Neuronal stem cell (in vitro differentiated cells): ENCODE data around the gene NR2C1.

Experiments
- DNase-seq: peaks from one replicate; pipeline ENCODE4 v3.0.0-alpha.2; 2013; ENCODE audit warnings: low spot score
- H2AFZ ChIP-seq: one replicate; pipeline ENCODE4 v1.6.1; 2013; ENCODE audit warnings: mild to moderate bottlenecking, low read length, inconsistent platforms
- H2AK5ac ChIP-seq: 2 replicates; pipeline ENCODE4 v1.6.1; 2013; ENCODE audit warnings: low read depth, mild to moderate bottlenecking, inconsistent platforms, low read length, moderate library complexity, mixed read lengths
- H2BK120ac ChIP-seq: 2 replicates; pipeline ENCODE4 v1.6.1; 2013; ENCODE audit warnings: low read depth, mild to moderate bottlenecking, inconsistent platforms, low read length, moderate library complexity, mixed read lengths
- H2BK12ac ChIP-seq: one replicate; pipeline ENCODE4 v1.6.1; 2013; ENCODE audit warnings: low read length, inconsistent platforms
- H2BK15ac ChIP-seq: 2 replicates; pipeline ENCODE4 v1.6.1; 2013; ENCODE audit warnings: mild to moderate bottlenecking, low read length, inconsistent platforms, mixed read lengths
- H2BK5ac ChIP-seq: one replicate; pipeline ENCODE4 v1.6.1; 2013; ENCODE audit warnings: inconsistent platforms, mild to moderate bottlenecking, low read length, moderate library complexity
- H3K14ac ChIP-seq: one replicate; pipeline ENCODE4 v1.6.1; 2013; ENCODE audit warnings: low read length, inconsistent platforms
- H3K18ac ChIP-seq: 2 replicates; pipeline ENCODE4 v1.6.1; 2013; ENCODE audit warnings: low read length, inconsistent platforms
- H3K23ac ChIP-seq: 2 replicates; pipeline ENCODE4 v1.6.1; 2013; ENCODE audit warnings: low read depth, mild to moderate bottlenecking, mixed read lengths, low read length, inconsistent platforms; ENCODE audit not compliant: poor library complexity
- H3K27ac ChIP-seq: replicated peaks from 3 replicates; pipeline ENCODE4 v1.5.1; 2013; ENCODE audit warnings: low read length, inconsistent platforms
- H3K27me3 ChIP-seq, 3 experiments: 2 replicates each; pipeline ENCODE4 v1.6.1; 2013; ENCODE audit warnings: low read length in 3 of 3, mild to moderate bottlenecking in 2 of 3, inconsistent platforms in 1 of 3, low read depth in 1 of 3, mixed read lengths in 1 of 3, moderate library complexity in 1 of 3; ENCODE audit not compliant: control insufficient read depth in 3 of 3, insufficient read depth in 3 of 3
- H3K36me3 ChIP-seq, 2 donors: replicated peaks in 1 of 2; 2 replicates each; pipeline ENCODE4 v1.6.1; 2013; ENCODE audit warnings: low read length in 2 of 2; ENCODE audit not compliant: control insufficient read depth in 2 of 2, insufficient read depth in 2 of 2
- H3K4ac ChIP-seq: 2 replicates; pipeline ENCODE4 v1.6.1; 2013; ENCODE audit warnings: inconsistent platforms, mild to moderate bottlenecking, low read length, moderate library complexity
- H3K4me1 ChIP-seq, 2 donors: 1 replicate in 1 of 2; 2 replicates in 1 of 2; pipeline ENCODE4 v1.6.1; 2013; ENCODE audit warnings: low read length in 2 of 2, low read depth in 1 of 2; ENCODE audit not compliant: control insufficient read depth in 2 of 2, insufficient read depth in 1 of 2
- H3K4me2 ChIP-seq: one replicate; pipeline ENCODE4 v1.6.1; 2013; ENCODE audit warnings: mild to moderate bottlenecking, low read length, inconsistent platforms; ENCODE audit not compliant: insufficient read depth, poor library complexity, severe bottlenecking
- H3K4me3 ChIP-seq, 2 donors: 2 replicates each; pipeline ENCODE4 v1.5.1; 2013; ENCODE audit warnings: low read length in 2 of 2, mild to moderate bottlenecking in 2 of 2, inconsistent platforms in 1 of 2, moderate library complexity in 1 of 2
- H3K79me1 ChIP-seq: one replicate; pipeline ENCODE4 v1.6.1; 2013; ENCODE audit warnings: low read depth, mild to moderate bottlenecking, inconsistent platforms, low read length, moderate library complexity
- H3K9ac ChIP-seq: one replicate; pipeline ENCODE4 v1.6.1; 2013; ENCODE audit warnings: mild to moderate bottlenecking, low read depth, low read length, inconsistent platforms; ENCODE audit not compliant: poor library complexity
- H3K9me3 ChIP-seq, 2 donors: replicated peaks in 1 of 2; 2 replicates each; pipeline versions ENCODE3 to v1.6.1; 2013; ENCODE audit warnings: low read length in 2 of 2, mild to moderate bottlenecking in 2 of 2, inconsistent platforms in 1 of 2, low read depth in 1 of 2, mixed read lengths in 1 of 2, moderate library complexity in 1 of 2; ENCODE audit not compliant: control insufficient read depth in 2 of 2, insufficient read depth in 1 of 2
- H4K8ac ChIP-seq: one replicate; pipeline ENCODE4 v1.6.1; 2013; ENCODE audit warnings: low read depth, mild to moderate bottlenecking, inconsistent platforms, low read length, moderate library complexity
- H4K91ac ChIP-seq: one replicate; pipeline ENCODE4 v1.6.1; 2013; ENCODE audit warnings: low read length, low read depth, mild to moderate bottlenecking, inconsistent platforms; ENCODE audit not compliant: poor library complexity
- WGBS, 2 donors: extraction: QIAGEN DNeasy Blood & Tissue Kit; methylation state at CpG; one replicate each; pipeline ENCODE4 v1.1.7; 2013; ENCODE audit warnings: missing lambda C conversion rate in 2 of 2, mixed read lengths in 1 of 2; ENCODE audit not compliant: insufficient read length in 2 of 2, insufficient replicate concordance in 1 of 2; ENCODE audit errors: extremely low coverage in 2 of 2; 5-methylcytosine and 5-hydroxymethylcytosine counted together

The NR2C1 gene

GRCh38 chr12:94973221-94973620 is 100.2 kb downstream of the NR2C1 start:
- H3K79me1 ChIP-seq, result no peaks in the 10 kb centered on the region
- H3K9ac ChIP-seq, result no peak overlapping the region
- H3K27me3 ChIP-seq, result no peaks in the 10 kb centered on the region
- H3K18ac ChIP-seq, result no peak overlapping the region
- no peak overlapping the region for H2AK5ac ChIP-seq
- H4K8ac ChIP-seq, result no peak overlapping the region
- no peak overlapping the region for H2AFZ ChIP-seq
- H3K4me2 ChIP-seq, result no peak overlapping the region
- H3K9me3 ChIP-seq, result peaks cover 0 to 3% of the 10 kb centered on the region in 2 donors
- H3K27ac ChIP-seq, result no peak overlapping the region
- H2BK15ac ChIP-seq, result no peak overlapping the region
- H4K91ac ChIP-seq, result no peak overlapping the region
- H3K4me3 ChIP-seq, result no peak overlapping the region
- no peak overlapping the region for H2BK12ac ChIP-seq
- H3K4ac ChIP-seq, result no peak overlapping the region
- no peak overlapping the region for H3K14ac ChIP-seq
- H2BK5ac ChIP-seq, result no peak overlapping the region
- H3K4me1 ChIP-seq, result no peaks in the 10 kb centered on the region
- no peak overlapping the region for H3K23ac ChIP-seq
- peaks cover 7 to 31% of the 10 kb centered on the region in 2 donors for H3K36me3 ChIP-seq
- no peak for DNase-seq
- no CpG with 5 or more reads among the region's 5 CpGs for WGBS, 2 donors
- no peak overlapping the region for H2BK120ac ChIP-seq

GRCh38 chr12:94972795-94973194 is 100.6 kb downstream of the NR2C1 start:
- Histone ChIP-seq H3K4ac (no peak overlapping the region), H2BK120ac (no peak overlapping the region), H3K27ac (no peak overlapping the region), H3K79me1 (no peaks in the 10 kb centered on the region), H4K91ac (no peak overlapping the region), H3K36me3 (peaks cover 7 to 30% of the 10 kb centered on the region in 2 donors), H2BK12ac (no peak overlapping the region), H2AFZ (no peak overlapping the region), H4K8ac (no peak overlapping the region), H3K9me3 (peaks cover 0 to 3% of the 10 kb centered on the region in 2 donors), H3K27me3 (no peaks in the 10 kb centered on the region), H3K14ac (no peak overlapping the region), H3K4me1 (no peaks in the 10 kb centered on the region), H3K9ac (no peak overlapping the region), H3K18ac (no peak overlapping the region), H3K4me3 (no peak overlapping the region), H2BK5ac (no peak overlapping the region), H3K23ac (no peak overlapping the region), H2BK15ac (no peak overlapping the region), H2AK5ac (no peak overlapping the region), H3K4me2 (no peak overlapping the region)
- no CpG with 5 or more reads among the region's 2 CpGs for WGBS, 2 donors
- DNase-seq, result no peak

- Histone ChIP-seq H2BK5ac (no peak overlapping the region), H4K91ac (no peak overlapping the region), H3K4me2 (no peak overlapping the region), H3K4me1 (no peaks in the 10 kb centered on the region), H3K36me3 (peaks cover 7 to 28% of the 10 kb centered on the region in 2 donors), H2BK12ac (no peak overlapping the region), H4K8ac (no peak overlapping the region), H3K18ac (no peak overlapping the region), H3K9ac (no peak overlapping the region), H3K23ac (no peak overlapping the region), H3K27me3 (no peaks in the 10 kb centered on the region), H3K4me3 (no peak overlapping the region), H2BK120ac (no peak overlapping the region), H3K9me3 (peaks cover 0 to 3% of the 10 kb centered on the region in 2 donors), H3K27ac (no peak overlapping the region), H2AFZ (no peak overlapping the region), H3K4ac (no peak overlapping the region), H3K14ac (no peak overlapping the region), H2BK15ac (no peak overlapping the region), H3K79me1 (no peaks in the 10 kb centered on the region), H2AK5ac (no peak overlapping the region)
- no peak for DNase-seq
- no CpG with 5 or more reads among the region's 2 CpGs for WGBS, 2 donors
These were observed 101.5 kb downstream of the NR2C1 start for GRCh38 chr12:94971923-94972322.

GRCh38 chr12:94970560-94970959 is 102.9 kb downstream of the NR2C1 start:
- peaks cover 0 to 3% of the 10 kb centered on the region in 2 donors for H3K9me3 ChIP-seq
- no peak overlapping the region for H2BK12ac ChIP-seq
- H2AFZ ChIP-seq, result no peak overlapping the region
- no peak overlapping the region for H2BK5ac ChIP-seq
- no peak overlapping the region for H3K23ac ChIP-seq
- no peak overlapping the region for H3K4me2 ChIP-seq
- H3K4me3 ChIP-seq, result no peak overlapping the region
- no peak overlapping the region for H3K14ac ChIP-seq
- no peak overlapping the region for H3K9ac ChIP-seq
- no peak overlapping the region for H4K91ac ChIP-seq
- no peak overlapping the region for H3K18ac ChIP-seq
- no peak for DNase-seq
- H3K4ac ChIP-seq, result no peak overlapping the region
- no peak overlapping the region for H3K27ac ChIP-seq
- no CpG with 5 or more reads among the region's 1 CpG for WGBS, 2 donors
- no peaks in the 10 kb centered on the region for H3K4me1 ChIP-seq
- no peak overlapping the region for H2BK15ac ChIP-seq
- H2AK5ac ChIP-seq, result no peak overlapping the region
- H3K27me3 ChIP-seq, result no peaks in the 10 kb centered on the region
- H3K79me1 ChIP-seq, result no peaks in the 10 kb centered on the region
- peaks cover 7 to 23% of the 10 kb centered on the region in 2 donors for H3K36me3 ChIP-seq
- no peak overlapping the region for H2BK120ac ChIP-seq
- H4K8ac ChIP-seq, result no peak overlapping the region
